ENCODE data around the gene SPIRE1. TPM values are rescaled to one million over a fixed set of nuclear protein-coding genes. Genes with fewer than 3 reads are reported as not detected.
"Not testable (repeated sequence)": the region's sequence is repeated elsewhere in the genome, so short reads cannot be mapped to it uniquely, and the experiment has no call there.

Gene SPIRE1
- polyA plus RNA-seq, 4 donors = 19.7 to 40.4 (median 33.1) TPM

GRCh38 chr18:12424252-12424651 is 233.7 kb downstream of the SPIRE1 start:
- no peak for DNase-seq (ENCODE audit: low read depth in 4 of 4, low spot score in 3 of 4)

GRCh38 chr18:12423820-12424219 is 234.1 kb downstream of the SPIRE1 start:
- no peak for DNase-seq (ENCODE audit: low read depth in 4 of 4, low spot score in 3 of 4)

GRCh38 chr18:12423393-12423792 is 234.5 kb downstream of the SPIRE1 start:
- no peak for DNase-seq (ENCODE audit: low read depth in 4 of 4, low spot score in 3 of 4)

GRCh38 chr18:12422936-12423335 is 235.0 kb downstream of the SPIRE1 start:
- no peak for DNase-seq (ENCODE audit: low read depth in 4 of 4, low spot score in 3 of 4)

GRCh38 chr18:12421732-12422131 is 236.2 kb downstream of the SPIRE1 start:
- no peak for DNase-seq (ENCODE audit: low read depth in 4 of 4, low spot score in 3 of 4)

GRCh38 chr18:12420821-12421421 is 237.0 kb downstream of the SPIRE1 start:
- peak in 3 of 4 donors; percentile 35 for DNase-seq (ENCODE audit: low read depth in 4 of 4, low spot score in 3 of 4)

GRCh38 chr18:12417687-12418086 is 240.2 kb downstream of the SPIRE1 start:
- no peak for DNase-seq (ENCODE audit: low read depth in 4 of 4, low spot score in 3 of 4)

- no peak for DNase-seq (ENCODE audit: low read depth in 4 of 4, low spot score in 3 of 4)
These were observed 241.7 kb downstream of the SPIRE1 start for GRCh38 chr18:12416098-12416729.

GRCh38 chr18:12411456-12411855 is 246.5 kb downstream of the SPIRE1 start:
- no peak for DNase-seq (ENCODE audit: low read depth in 4 of 4, low spot score in 3 of 4)

- not testable (repeated sequence) for DNase-seq (ENCODE audit: low read depth in 4 of 4, low spot score in 3 of 4)
These were observed 247.2 kb downstream of the SPIRE1 start for GRCh38 chr18:12410747-12411146.

GRCh38 chr18:12410081-12410481 is 247.8 kb downstream of the SPIRE1 start:
- no peak for DNase-seq (ENCODE audit: low read depth in 4 of 4, low spot score in 3 of 4)

- DNase-seq (ENCODE audit: low read depth in 4 of 4, low spot score in 3 of 4) = no peak
These were observed 248.4 kb downstream of the SPIRE1 start for GRCh38 chr18:12409469-12409868.

GRCh38 chr18:12408247-12408869 is 249.5 kb downstream of the SPIRE1 start:
- peak in 2 of 4 donors; percentile 14 to 16 for DNase-seq (ENCODE audit: low read depth in 4 of 4, low spot score in 3 of 4)

- DNase-seq (ENCODE audit: low read depth in 4 of 4, low spot score in 3 of 4) = no peak
These were observed 251.4 kb downstream of the SPIRE1 start for GRCh38 chr18:12406371-12407111.

- no peak for DNase-seq (ENCODE audit: low read depth in 4 of 4, low spot score in 3 of 4)
These were observed 252.8 kb downstream of the SPIRE1 start for GRCh38 chr18:12405066-12405465.

- DNase-seq (ENCODE audit: low read depth in 4 of 4, low spot score in 3 of 4) = no peak
These were observed 254.1 kb downstream of the SPIRE1 start for GRCh38 chr18:12403601-12404506.

- no peak for DNase-seq (ENCODE audit: low read depth in 4 of 4, low spot score in 3 of 4)
These were observed 256.0 kb downstream of the SPIRE1 start for GRCh38 chr18:12401881-12402280.

- DNase-seq (ENCODE audit: low read depth in 4 of 4, low spot score in 3 of 4) = no peak
These were observed 258.7 kb downstream of the SPIRE1 start for GRCh38 chr18:12399231-12399630.

GRCh38 chr18:12398625-12399024 is 259.3 kb downstream of the SPIRE1 start:
- no peak for DNase-seq (ENCODE audit: low read depth in 4 of 4, low spot score in 3 of 4)

- DNase-seq (ENCODE audit: low read depth in 4 of 4, low spot score in 3 of 4) = no peak
These were observed 260.1 kb downstream of the SPIRE1 start for GRCh38 chr18:12397793-12398192.

Data from left renal pelvis (tissue), 4 donors.